ENCODE results near the gene IFI27L1. TPM values are rescaled to one million over a fixed set of nuclear protein-coding genes. Genes with fewer than 3 reads are reported as not detected.

Gene IFI27L1
- total RNA-seq, 3 donors from 2014 or later, result 6.6 to 14.5 (median 10.6) TPM

DNA sequence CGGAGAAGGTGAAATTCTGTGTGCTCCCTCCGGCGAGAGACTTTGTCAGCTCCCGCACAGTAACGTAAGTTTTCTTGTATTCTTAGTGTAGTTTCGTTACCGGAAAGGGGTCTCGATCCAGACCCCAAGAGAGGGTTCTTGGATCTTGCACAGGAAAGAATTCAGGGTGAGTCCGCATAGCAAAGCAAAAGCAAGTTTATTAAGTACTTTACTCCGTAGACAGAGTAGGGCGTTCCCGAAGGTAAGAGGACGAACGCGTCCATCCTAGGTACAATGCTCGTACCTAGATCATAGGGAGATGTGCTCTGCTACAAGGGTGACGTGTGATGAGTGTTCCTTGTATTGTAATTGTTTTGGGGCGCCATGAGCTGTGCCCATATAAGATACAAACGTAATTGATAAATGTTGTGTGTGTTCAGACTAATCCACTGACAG, 293 bp downstream of the IFI27L1 start:
- no peaks in the 10 kb centered on the region for H3K9me3 ChIP-seq
- H3K4me3 ChIP-seq, result peak overlapping the region; percentile 83 to 97 (median 97)
- peaks cover 0 to 12% of the 10 kb centered on the region in 2 donors for H3K4me1 ChIP-seq
- H3K27ac ChIP-seq, result peak overlapping the region; percentile 86 to 97
- TF ChIP-seq POLR2A (IDR thresholded peaks at IDR 0.05) (no peak), POLR2AphosphoS5 (IDR thresholded peaks at IDR 0.05) (no peak)
- TF ChIP-seq, protein P1, sequence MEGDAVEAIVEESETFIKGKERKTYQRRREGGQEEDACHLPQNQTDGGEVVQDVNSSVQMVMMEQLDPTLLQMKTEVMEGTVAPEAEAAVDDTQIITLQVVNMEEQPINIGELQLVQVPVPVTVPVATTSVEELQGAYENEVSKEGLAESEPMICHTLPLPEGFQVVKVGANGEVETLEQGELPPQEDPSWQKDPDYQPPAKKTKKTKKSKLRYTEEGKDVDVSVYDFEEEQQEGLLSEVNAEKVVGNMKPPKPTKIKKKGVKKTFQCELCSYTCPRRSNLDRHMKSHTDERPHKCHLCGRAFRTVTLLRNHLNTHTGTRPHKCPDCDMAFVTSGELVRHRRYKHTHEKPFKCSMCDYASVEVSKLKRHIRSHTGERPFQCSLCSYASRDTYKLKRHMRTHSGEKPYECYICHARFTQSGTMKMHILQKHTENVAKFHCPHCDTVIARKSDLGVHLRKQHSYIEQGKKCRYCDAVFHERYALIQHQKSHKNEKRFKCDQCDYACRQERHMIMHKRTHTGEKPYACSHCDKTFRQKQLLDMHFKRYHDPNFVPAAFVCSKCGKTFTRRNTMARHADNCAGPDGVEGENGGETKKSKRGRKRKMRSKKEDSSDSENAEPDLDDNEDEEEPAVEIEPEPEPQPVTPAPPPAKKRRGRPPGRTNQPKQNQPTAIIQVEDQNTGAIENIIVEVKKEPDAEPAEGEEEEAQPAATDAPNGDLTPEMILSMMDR (IDR thresholded peaks at IDR 0.05), result no peak
- H3K27me3 ChIP-seq, result no peaks in the 10 kb centered on the region
- H3K36me3 ChIP-seq, result no peaks in the 10 kb centered on the region
- intact Hi-C loops (cut with DNase I; ENCODE audit: low total_unique reads), result no loop called here
- no peak for DNase-seq (ENCODE audit: low spot score in 2 of 2)

GRCh38 chr14:94087891-94088290, 6.8 kb downstream of the IFI27L1 start:
- Histone ChIP-seq H3K4me1 (no peaks in the 10 kb centered on the region), H3K4me3 (no peak overlapping the region), H3K27me3 (no peaks in the 10 kb centered on the region), H3K27ac (no peak overlapping the region), H3K9me3 (no peaks in the 10 kb centered on the region), H3K36me3 (no peaks in the 10 kb centered on the region)
- no peak for DNase-seq (ENCODE audit: low spot score in 2 of 2)
- intact Hi-C loops (cut with DNase I; ENCODE audit: low total_unique reads), result no loop called here
- TF ChIP-seq, protein P1 (IDR thresholded peaks at IDR 0.05), result no peak
- no peak for TF ChIP-seq POLR2A (IDR thresholded peaks at IDR 0.05)
- TF ChIP-seq POLR2AphosphoS5 (IDR thresholded peaks at IDR 0.05), result no peak

DNA sequence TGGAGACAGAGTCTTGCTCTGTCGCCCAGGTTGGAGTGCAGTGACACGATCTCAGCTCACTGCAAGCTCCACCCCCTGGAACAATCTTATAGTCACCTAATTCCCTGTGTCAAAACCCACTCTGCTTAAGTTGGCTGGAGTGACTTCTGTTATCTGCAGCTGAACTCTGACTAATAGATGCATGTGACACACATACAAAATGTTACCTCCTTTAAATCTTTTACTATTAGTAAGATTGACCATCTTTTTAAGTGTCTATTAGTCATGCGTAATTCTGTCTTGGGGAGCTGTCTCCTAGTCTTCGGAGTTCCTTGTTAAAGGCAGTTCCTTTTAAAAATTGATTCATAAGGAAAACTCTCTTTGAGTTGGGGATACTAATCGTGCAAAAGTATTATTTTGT, 7.4 kb downstream of the IFI27L1 start:
- H3K4me1 ChIP-seq, result no peaks in the 10 kb centered on the region
- no peaks in the 10 kb centered on the region for H3K36me3 ChIP-seq
- H3K9me3 ChIP-seq, result no peaks in the 10 kb centered on the region
- no peak for DNase-seq (ENCODE audit: low spot score in 2 of 2)
- no peak overlapping the region for H3K27ac ChIP-seq
- TF ChIP-seq, protein P1 (IDR thresholded peaks at IDR 0.05), result no peak
- TF ChIP-seq POLR2AphosphoS5 (IDR thresholded peaks at IDR 0.05) (no peak), POLR2A (IDR thresholded peaks at IDR 0.05) (no peak)
- no peak overlapping the region for H3K4me3 ChIP-seq
- no peaks in the 10 kb centered on the region for H3K27me3 ChIP-seq
- intact Hi-C loops (cut with DNase I; ENCODE audit: low total_unique reads), result no loop called here

DNA sequence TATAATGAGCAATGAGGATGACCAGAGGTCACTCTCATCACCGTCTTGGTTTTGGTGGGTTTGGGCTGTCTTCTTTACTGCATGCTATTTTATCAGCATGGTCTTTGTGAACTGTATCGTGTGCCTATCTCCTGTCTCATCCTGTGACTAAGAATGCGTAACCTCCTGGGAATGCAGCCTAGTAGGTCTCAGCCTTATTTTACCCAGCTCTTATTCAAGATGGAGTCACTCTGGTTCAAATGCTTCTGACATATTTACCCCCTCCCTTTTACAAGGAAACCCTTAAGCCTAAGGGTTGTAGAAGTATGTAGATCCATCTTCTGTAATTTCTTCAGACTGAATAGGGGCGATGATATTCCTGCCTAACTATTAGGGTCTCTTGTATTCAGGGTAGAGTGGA, 8.4 kb downstream of the IFI27L1 start:
- intact Hi-C loops (cut with DNase I; ENCODE audit: low total_unique reads), result no loop called here
- H3K9me3 ChIP-seq, result no peaks in the 10 kb centered on the region
- no peaks in the 10 kb centered on the region for H3K27me3 ChIP-seq
- H3K27ac ChIP-seq, result no peak overlapping the region
- TF ChIP-seq POLR2AphosphoS5 (IDR thresholded peaks at IDR 0.05) (no peak), POLR2A (IDR thresholded peaks at IDR 0.05) (no peak)
- TF ChIP-seq, protein P1 (IDR thresholded peaks at IDR 0.05), result no peak
- no peaks in the 10 kb centered on the region for H3K4me1 ChIP-seq
- DNase-seq (ENCODE audit: low spot score in 2 of 2), result no peak
- no peaks in the 10 kb centered on the region for H3K36me3 ChIP-seq
- no peak overlapping the region for H3K4me3 ChIP-seq

- TF ChIP-seq, protein P1 (IDR thresholded peaks at IDR 0.05), result no peak
- TF ChIP-seq POLR2A (IDR thresholded peaks at IDR 0.05), result no peak
- TF ChIP-seq POLR2AphosphoS5 (IDR thresholded peaks at IDR 0.05), result no peak
- Histone ChIP-seq H3K36me3 (no peaks in the 10 kb centered on the region), H3K4me1 (no peaks in the 10 kb centered on the region), H3K27me3 (no peaks in the 10 kb centered on the region), H3K4me3 (no peak overlapping the region), H3K27ac (no peak overlapping the region), H3K9me3 (no peaks in the 10 kb centered on the region)
- intact Hi-C loops (cut with DNase I; ENCODE audit: low total_unique reads), result no loop called here
- DNase-seq (ENCODE audit: low spot score in 2 of 2), result no peak
Measured at GRCh38 chr14:94093418-94093817, 12.3 kb downstream of the IFI27L1 start.

Measured in breast epithelium (tissue), 4 donors.